ENCODE measurements around the gene SGTA.
A peak's percentile ranks its signal among the peaks of the same experiment; 100 is the strongest.
"Not testable (repeated sequence)": the region's sequence is repeated elsewhere in the genome, so short reads cannot be mapped to it uniquely, and the experiment has no call there.

SGTA gene

DNA sequence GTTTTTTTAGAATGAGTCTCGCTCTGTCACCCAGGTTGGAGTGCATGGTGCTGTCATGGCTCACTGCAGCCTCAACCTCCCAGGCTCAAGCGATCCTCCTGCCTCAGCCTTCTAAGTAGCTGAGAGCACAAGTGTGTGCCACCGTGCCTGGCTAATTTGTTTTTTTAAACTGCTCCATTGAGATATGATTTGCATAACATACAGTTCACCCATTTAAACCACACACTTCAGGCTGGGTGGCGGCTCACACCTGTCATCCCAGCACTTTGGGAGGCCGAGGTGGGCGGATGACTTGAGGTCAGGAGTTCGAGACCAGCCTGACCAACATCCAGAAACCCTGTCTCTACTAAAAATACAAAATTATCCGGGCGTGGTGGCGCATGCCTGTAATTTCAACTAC lies 9.6 kb upstream of the SGTA start:
- not testable (repeated sequence) for DNase-seq

DNA sequence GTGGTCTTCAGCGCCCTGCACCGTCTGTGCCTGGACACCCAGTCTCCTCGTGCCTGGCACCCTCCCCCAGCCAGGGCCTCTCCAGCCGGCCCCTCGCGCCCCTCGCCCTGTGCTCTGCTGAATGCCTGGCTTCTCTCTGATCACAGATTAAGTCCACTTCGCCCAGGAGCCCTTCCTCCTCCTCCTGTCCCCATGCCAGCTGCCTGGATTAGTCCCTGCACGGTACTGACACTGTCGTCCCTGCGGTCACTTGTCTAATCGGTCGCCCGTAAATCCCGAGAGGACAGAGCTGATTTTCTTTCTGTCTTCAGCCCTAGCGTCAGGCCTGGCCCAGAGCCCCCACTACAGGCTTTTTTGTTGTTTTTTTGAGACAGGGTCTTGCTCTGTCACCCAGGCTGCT lies 8.8 kb upstream of the SGTA start:
- DNase-seq: no peak

DNA sequence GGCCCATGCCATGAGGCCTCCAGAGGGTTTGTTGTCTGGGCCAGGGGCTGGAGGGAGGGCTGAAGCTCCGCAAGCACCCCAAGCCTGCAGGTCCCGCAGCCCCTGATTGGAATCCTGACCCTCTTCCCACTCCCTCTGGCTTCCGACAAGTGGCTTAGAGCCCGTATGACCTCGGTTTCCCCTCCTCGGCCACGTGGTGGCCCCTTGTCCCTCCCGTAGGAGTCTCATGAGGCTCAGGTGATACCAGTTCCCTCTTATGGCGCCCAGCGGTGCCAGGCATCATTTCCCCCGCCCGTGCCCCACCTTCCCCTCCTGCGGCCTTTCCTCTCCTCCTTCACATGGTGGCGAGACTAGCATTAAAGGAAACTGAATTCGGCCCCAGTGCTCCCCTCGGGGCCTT lies 8.4 kb upstream of the SGTA start:
- no peak for DNase-seq

DNA sequence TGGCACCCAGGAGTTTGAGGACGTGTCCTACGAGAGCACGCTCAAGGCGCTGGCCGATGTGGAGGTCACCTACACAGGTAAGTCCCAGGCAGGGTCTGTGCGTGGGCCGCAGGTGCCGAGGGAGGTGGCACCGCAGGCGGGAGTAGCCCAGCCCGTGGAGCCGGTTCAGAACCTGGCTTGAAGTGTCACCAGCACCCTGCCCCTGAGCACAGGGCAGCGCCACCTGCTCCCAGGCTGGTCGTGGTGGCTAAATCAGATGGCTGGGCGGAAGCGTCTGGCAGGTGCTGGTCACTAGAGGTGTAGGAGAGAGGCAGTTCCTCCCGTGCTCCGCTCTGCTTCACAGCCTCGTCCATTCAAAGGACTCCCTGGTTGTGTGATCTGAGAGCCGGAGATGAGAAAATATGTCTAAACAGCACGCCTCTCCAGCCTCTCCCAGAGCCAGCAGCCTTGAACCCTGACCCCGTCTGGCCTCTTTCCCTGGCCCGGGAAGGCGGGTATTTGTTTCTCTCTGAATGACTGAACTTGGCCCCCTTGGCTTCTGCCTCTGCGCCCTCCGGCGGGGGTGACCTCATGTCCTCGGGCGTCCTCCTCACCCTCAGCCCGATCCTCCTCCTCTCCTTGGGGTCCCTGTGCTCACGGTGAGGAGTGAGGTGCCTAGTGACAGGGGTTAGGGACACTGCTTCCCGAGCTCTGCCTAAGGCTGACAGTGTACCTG lies 7.6 kb upstream of the SGTA start:
- no peak for DNase-seq

DNA sequence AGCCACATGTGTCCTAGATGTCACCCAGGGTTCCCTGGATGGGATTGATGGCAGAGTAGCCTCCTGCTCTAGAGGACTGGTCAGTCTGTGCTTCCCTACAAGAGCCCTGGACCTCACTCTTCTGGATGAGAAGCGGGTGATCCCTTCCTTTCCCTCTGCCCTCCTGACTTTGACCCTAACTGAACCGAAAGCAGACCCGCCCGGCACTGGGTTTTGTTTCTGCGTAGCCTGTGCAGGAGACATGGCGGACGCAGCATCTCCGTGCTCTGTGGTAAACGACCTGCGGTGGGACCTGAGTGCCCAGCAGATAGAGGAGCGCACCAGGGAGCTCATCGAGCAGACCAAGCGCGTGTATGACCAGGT lies 7.1 kb upstream of the SGTA start:
- DNase-seq: no peak

DNA sequence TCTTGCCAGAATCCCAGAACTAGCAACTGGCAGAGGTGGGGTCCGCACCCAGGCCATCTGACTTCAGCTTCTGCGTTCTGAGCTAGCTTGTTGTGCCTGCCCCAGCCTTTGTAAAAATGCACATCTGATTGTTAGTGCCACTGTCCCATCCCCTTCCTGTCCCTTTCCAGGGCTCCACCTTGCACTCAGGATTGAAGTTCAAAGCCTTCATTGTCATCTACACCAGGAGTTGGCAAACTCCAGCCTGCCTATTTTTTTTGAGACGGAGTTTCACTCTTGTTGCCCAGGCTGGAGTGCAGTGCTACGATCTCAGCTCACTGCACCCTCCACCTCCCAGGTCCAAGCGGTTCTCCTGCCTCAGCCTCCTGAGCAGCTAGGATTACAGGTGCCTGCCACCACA lies 5.2 kb upstream of the SGTA start:
- DNase-seq: no peak

DNA sequence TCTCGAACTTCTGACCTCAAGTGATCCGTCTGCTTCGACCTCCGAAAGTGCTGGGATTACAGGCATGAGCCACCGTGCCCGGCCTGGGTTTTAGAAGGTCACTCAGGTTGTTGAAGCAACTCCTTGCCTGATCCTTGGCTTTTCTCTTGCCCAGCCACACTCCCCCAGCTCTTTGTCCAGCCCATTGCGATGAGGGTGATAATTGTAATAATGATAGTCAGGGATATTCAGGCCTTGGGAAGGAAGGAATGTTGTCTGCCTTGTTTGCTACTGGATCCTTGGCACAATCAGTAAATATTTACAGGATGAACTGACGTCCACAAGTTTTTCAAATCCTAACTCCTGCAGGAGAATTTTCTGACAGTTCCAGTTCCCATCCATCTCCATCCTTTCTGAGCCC lies 4.0 kb upstream of the SGTA start:
- DNase-seq: no peak

DNA sequence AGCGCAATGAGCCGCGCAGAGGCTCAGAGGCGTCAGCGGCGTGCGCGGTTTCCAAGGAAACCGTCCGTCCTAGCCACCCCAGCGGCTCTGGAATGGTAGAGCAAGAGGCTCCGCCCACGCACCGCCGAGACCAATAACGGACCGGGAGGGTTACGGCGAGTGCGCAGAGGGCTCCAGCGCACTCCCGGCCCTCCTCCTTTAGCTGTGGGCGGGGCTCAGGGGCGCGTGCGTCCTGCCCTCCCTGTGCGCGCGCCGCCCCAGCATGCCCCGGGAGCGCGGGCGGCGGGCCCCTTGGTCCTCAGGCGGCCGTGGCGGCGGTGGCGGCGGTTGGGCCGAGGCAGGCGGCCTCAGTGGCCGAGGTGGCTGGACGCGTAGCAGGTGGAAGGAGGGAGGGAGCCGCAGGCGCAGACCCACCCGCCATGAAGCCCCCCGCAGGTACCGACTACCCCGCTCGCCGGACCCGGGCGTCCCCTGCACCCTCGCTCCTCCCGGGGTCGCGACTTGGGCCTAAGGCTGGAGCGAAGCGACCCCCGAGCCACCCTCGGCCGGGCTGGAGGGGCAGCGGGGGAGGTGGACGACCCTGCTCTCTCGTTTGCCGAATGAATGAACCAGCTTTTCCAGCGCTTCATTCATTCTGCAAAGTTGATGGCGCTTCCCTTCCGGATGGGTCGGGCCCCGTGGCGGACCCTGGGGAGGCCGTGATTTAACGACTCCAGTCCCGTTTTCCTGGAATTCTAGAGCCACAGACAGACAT lies 2.3 kb upstream of the SGTA start, which contains the start of gene THOP1:
Gene THOP1 (plus strand): TSS at position 260 of the 754 bp plus-strand sequence. CDS start 160 bp downstream, at position 420.
- peak; percentile 98 to 99 (median 99) for DNase-seq

DNA sequence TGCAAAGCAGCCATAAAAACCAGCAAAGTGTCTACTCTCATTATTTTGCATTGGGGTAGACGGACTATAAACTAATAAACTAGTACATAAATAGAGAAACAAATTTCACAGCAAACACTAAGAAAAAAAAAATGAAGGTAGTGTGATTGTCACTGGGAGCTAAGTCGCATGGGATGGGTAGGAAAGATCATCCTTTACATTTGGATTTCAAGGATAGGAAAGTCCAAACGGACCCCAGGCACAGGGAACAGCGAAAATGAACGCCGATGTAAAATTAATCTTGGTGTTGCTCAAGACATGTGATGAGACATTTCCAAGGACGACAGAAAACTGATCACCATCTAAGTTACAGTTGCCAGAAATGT lies 690 bp upstream of the SGTA start:
- DNase-seq: no peak

DNA sequence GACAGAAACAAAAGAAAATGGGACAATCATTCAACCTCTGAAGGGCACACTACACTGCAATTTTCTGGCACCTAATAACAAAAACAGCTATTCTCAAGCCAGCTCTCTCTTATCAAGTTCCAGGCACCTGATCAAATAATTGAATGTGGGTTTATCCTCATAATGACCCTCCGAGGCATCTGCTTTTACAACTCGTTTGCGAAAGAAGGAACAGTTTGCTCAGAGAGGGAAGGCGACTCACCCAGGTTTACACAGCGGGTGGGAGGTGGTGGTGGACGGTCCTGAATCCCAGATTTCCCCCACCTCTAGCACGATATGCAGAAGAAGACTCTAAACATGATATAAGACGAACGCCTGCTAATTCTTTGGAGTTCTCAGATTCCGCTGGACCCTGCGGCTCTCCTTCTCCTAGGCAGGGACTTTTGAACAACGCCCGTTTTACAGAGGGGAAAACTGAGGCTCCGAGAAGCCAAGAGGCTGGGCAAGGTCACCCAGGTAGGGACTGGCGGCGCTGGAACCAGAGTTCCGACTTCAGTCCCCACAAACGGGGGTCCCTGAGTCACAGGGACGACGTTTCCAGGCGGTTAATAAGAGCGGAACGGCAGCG lies 641 bp downstream of the SGTA start:
- DNase-seq: no peak

DNA sequence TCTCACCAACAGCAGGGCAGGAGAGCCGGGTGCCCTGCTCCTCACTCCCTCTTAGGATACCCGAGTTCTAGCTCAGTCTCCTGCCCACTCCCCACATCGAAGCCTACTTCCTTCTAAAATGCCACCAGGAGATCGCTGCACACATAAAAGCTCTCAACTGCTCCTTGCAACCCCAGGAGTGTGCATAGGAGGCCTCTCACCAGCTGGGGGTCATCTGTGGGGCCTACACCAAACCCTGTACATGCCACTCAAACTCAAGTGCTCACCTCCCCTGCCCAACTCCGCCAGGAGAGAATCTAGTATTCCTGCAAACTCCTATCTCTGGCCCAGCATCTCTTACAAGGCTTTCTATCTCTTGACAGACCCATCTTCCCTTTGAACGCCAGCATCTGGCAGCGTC lies 2.8 kb downstream of the SGTA start:
- no peak for DNase-seq

DNA sequence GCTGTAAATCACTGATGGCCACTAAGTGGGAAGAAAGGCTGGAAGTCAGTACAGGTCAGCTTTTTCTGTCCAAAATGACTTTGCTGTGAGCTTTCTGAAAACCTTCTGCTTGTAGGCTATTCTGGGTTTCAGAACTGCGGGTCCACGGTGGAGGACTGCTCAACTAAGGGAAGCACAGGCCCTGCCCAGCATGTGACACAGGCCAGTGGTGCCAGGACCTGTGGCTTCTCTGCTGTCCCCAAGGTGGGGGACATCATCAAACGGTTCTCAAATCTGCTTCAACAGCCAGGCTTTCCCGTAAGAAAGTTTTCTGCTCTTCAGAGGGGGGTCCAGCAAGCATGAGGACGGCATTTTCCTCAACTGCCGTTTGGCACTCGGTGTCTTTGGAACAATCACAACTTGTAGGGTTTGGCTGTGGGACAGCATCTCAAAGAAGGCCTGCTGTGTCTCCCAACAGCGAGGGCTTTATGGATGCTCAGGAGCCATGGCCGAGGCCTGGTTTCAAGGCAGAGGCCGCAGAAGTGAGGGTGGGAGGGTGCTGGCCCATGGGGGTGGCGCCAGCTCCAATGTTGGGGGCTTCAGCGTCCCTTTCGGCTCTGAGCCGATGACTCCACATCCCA lies 3.8 kb downstream of the SGTA start:
- no peak for DNase-seq

DNA sequence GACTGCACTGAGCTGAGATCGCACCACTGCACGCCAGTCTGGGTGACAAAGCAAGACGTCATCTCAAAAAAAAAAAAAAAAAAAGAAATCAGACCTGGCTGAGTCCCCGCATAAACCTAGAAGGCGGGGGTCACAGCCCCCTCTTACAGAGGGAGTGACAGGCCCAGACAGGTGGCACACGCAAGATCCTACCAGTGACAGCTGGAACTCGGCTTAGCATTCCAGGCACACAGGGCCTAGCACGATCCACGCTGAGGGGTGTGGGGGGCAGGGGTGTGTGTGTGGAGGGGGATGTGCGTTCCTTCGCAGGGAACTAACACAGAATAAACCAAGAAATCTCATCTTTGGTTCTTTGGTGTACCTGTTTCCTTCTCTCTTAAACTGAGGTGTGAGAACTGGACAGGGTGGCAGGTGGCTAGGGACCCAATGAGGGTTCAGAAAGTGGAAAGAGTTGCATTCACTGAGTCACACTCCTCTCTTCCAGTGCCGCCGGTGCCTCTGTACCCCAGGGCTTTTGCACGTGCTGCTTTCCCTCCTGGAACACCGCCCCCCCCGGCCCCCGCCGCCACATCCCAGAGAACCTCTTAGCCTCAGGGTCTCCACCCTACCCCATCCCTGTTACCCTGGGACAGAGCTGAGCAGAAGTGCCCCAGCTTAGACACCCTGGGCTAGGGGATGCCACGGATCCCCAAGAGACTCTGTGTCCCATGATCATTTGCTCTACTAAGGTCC lies 5.0 kb downstream of the SGTA start:
- no peak for DNase-seq

DNA sequence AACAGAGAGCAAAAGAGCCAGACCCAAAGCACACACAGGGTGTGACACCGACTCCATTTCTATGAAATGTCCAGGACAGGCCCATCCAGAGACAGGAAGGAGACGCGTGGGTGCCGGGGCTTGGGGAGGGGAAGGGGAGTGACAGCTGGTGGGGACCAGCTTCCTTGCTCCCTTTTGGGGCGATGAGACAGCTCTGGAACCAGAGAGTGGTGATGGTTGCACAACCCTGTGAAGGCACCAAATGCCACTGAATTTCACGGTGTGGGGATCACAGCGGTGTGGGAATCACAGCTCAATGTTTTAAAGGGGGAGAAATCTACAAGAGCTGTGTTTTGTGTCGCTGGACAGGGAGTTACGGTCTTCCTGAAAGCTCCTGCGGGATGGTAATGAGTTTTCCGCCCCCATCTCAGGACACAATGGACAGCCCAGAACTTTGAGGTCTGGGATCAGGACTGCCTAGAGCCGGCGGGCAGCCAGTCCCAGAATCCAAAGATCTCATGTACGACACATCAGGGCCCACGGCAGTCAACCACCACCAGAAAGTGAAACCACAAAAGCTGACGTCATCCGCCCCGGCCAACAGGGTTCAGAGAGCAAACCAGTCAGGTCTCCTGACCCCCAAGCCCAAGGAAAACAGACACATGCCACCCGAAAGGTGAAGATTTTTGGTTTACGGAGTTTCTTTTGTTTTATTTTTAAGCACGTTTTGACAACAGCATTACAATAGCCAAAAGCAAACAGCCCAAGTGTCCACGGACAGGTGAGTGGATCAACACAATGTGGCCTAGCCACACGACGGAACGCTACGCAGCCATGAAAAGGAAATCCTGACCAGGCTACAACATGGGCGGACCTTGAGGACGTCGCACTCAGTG lies 7.3 kb downstream of the SGTA start:
- DNase-seq: peak in 4 of 5 donors; percentile 35 to 76 (median 52)

DNA sequence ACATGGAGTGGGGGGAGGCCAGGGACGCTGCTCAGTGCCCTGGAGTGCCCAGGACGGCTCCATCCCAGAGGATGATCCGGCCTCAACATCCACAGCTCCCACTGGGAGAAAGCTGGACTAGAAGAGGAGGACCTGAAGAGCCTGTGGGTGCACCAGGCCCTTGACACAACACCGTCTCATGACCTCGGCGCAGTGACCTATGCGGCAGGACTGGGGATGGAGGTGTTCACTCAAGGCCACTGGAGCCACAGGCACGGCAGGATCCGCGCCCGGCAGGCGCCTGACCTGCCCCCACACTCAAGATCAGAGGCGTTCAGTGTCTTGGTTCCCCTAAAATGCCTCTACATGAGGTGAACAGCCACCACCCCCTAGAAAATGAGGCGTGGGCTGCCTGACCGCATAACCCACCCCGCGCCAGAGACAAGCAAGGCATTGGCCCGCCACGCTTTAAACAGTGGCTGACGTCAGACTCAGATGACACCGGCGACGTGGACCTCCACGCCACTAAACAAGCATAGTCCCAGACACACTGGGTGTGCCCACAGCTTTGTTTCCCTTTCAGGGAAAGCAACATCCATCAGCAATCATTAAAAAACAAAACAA lies 8.0 kb downstream of the SGTA start:
- no peak for DNase-seq

DNA sequence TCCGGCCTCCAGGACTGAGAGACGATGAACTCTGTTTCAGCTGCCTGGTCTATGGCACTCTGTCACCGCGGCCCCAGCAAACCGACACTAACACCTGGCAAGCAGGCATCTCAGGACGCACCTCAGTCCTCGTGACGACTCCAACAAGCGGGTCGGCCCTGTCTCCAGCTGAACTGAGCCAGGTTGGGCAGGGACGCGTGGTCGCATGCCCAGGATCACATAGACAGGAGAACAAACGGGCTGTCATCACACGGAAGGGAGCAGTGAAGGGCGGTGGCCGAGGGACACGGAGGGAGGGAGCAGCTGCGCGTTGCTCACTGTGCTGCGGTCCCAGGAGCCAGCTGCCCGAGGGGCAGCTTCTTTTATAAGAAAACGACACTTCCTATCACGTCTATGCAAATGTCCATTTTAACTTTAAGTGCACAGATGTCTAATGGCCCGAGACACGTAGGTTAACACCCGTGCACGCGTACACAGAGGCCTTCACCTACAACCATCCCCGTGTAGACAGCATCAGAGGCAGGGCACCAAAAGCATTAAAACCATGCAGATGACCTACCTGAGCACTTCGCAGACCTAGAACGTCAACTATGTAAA lies 8.9 kb downstream of the SGTA start:
- DNase-seq: no peak

DNA sequence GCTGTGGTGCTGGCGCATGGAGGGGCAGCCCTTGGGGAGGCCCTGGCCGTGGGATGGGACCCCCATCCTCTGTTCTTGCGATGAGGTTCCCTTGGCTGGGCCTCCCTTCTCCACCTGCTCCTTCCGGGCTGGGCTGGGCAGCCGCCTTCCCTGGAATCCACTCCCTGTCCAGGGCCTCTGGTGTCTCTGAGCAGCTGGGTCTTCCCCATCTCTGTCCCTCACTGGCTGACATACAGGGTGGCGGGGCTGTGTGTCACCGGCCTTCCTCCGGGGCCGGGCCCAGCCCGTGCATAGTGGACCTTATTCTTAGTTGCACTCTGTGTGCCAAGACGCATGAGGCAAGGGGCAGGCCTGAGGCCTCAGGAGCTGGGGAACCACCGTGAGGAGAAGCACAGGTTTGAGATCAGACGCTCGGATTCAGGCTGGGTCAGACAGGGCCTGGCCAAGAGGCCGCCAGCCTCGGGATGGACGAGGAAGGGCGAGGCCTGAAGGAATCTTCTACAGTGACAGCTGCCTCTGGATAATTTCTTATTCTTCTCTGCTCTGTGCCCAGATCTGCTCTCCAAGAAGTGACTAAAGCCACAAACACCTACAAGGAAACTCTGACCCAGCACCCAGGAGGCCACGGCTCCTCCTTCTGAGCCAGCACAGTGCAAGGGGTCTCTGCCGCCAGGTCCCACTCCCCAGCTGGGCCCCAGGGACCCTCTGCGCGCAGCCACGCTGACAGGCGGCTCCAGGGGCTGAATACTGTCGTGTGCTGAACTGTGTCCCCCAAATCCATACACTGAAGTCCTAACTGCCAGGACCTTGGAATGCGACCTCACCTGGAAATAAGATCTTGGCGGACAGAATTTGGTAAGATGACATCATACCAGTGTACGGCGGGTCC lies 11.0 kb downstream of the SGTA start:
- DNase-seq: no peak

DNA sequence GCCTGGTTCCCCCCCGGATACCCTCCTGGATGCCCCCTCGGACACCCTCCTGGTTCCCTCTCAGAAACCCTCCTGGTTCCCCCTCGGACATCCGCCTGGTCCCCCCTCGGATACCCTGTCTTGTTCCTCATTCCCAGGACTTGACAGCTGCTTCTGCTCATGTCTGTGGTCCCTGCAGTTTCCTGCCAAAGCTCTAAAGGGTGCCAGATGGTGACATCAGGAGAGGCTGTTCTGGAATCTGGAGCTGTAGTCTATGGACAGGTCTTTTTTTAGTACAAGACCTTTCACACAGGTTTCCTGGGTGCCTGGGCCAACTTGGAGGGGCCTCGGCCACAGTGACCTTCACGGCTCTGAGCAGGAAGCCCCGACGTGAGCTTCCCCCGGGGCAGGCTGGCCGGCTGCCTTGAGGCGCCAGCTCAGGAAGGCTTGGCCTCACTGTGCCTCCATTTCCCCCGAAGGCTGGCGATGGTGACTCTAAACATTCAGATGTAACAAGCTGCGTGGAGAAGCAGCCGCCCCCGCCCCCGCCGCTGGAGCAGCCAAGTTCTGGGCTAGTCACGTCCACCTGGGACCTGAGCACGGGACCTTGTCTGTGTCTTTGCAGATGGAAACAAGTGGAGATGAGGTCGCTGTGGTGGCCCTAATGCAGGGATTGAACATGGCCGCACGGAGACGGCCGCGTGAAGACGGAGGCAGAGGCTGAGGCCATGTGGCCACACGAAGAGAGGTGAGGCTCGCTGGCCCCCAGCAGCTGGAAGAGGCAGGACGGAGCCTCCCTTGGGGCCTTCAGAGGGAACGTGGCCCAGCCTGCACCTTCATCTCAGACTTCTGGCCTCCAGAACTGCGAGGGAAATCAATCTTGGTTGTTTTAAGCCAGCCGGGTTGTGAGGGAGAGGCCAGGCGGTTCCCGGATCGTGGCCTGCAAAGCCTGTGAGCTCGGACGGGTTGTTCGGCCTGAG lies 12.7 kb downstream of the SGTA start:
- DNase-seq: no peak

DNA sequence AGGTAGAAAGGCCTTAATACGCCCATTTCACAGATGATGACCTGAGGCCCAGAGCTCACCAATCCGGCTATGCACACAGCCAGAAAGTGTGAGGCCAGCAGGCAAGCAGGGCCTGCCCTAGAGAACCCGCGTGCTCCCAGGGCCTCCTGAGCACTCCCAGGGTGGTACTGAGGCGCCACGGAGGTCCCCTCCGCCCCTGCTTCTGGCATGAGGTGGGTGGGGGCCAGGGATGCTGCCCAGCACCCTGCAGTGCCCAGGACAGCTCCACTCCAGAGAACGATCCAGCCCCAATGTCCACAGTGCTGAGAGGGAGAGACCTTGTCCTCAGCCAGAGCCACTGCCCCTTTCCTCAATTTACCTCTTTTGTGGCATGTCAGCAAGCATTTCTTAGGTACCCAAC lies 13.9 kb downstream of the SGTA start:
- DNase-seq: no peak

Measured in T-helper 1 cell (primary cell).